GM19023 (cell line): ENCODE results near the gene NHS.

Source experiments
- ATAC-seq: cut with Tn5 transposase; IDR thresholded peaks from one replicate; pipeline ENCODE4 v1.9.1; 2021; ENCODE audit warnings: mild to moderate bottlenecking, moderate library complexity; ENCODE audit not compliant: unreplicated experiment

Gene NHS

DNA sequence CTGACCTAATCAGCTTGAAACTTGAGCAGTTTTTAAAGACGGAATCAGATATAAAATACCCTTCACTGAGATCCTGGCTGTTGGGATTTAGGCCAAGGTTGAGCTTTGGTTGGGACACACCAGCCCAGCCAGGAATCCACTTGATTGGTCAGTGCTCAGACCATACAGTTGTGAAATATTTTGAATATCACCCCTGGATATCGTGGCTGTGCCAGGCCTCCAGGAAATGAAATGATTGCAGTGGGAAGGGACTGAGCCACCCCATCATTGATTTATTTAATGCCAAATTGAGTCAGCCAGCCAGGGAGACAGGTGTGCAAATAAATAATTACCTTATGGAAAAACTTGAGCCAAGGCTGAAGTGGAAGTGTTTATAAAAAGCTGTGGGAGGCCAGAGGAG lies 233.9 kb downstream of the NHS start:
- ATAC-seq, result no peak

DNA sequence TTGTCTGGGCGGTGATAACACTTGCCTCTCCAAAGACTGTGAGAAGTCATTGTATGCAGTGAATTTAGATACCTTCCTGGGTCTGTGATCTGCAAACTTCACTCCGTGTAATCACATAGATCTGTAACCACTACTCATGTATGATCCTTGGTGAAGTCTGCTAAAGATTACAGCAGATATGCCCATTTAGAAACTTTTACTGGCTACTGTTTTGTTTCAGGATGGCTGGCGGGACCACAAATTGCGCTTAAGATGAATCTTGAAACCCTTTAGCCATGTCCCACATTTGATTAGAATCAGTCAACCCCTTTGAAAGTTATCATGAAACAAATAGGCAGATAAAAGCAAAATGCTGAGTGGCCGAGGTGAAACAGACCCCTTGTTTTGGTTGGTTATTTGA lies 235.8 kb downstream of the NHS start:
- ATAC-seq, result no peak

- no peak for ATAC-seq
These were observed 239.1 kb downstream of the NHS start for GRCh38 chrX:17613979-17614588.

DNA sequence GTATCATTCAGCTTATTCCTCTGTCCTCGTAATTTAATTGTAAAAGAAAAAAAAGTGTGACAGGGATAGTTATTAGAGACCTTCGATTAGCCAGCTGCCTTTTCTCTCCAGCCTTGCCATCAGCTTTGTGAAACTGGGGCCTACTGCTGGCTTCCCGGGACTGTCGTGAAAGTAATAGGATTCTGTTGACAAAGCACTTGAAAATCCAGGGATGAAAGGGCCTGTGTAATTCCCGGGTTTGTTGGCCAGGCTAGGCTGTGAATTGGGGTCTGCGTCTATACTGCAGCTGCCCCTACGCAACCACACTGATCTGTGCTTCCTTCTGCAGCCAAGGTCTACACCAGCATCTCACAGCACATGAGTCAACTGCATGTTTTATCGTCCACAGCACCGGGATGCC lies 241.9 kb downstream of the NHS start:
- ATAC-seq, result no peak

DNA sequence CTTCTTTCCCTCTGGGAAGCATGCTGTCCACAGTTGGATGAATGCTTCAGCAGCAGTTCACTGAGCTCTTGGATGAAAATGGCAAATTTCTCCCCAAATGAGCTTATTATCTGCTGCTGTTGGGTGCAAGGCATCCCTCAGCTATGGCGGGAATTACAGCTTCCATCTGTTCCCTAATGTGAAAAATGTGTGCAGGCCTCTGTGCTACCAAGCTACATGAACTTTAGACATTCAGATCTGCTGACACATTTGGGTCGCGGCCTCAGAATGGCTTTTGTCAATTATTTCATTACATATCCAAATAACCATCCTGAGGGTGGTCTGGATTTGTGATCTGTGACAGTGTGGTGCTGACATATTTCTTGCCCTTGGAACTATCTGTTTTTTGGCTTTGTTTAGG lies 242.8 kb downstream of the NHS start:
- ATAC-seq, result no peak

DNA sequence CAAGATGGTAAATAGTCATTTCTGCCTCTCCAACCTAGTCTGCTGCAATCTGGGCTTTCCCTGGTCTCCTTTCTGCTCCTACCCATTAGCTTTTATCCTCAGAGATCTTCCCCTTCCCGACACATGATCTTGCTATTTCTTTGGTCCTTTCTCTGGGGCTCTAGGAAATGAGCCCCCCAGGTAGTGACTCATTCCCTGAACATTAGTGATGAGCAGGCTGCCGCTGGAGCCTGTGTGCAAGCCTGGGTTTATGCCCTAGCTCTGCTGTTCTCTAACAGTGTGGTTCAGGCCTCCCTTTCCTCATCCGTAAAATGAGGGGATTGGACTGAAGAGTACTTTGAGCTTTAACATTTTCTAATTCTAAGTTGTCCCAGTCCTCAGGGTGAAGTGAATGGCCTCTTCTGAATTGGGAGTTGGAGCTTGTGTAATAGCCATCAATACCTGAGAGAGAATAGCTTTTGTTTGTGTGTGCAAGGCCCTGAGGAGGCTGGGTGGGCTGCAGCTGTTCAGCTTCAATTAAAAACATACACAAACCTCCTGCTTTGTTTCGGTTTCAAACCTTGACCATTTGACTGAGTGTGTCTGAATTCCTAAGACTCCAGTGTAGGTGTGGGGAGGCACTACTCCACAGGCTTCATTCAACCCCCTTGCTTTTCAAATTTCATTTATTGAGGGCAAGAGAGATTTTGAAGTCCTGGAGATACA lies 246.7 kb downstream of the NHS start:
- ATAC-seq, result no peak

- ATAC-seq, result no peak
These were observed 247.3 kb downstream of the NHS start for GRCh38 chrX:17622331-17622730.

GRCh38 chrX:17623750-17624149 lies 248.8 kb downstream of the NHS start:
- ATAC-seq, result no peak

- no peak for ATAC-seq
These were observed 252.0 kb downstream of the NHS start for GRCh38 chrX:17627026-17627425.

GRCh38 chrX:17628976-17629375 lies 254.0 kb downstream of the NHS start:
- no peak for ATAC-seq

DNA sequence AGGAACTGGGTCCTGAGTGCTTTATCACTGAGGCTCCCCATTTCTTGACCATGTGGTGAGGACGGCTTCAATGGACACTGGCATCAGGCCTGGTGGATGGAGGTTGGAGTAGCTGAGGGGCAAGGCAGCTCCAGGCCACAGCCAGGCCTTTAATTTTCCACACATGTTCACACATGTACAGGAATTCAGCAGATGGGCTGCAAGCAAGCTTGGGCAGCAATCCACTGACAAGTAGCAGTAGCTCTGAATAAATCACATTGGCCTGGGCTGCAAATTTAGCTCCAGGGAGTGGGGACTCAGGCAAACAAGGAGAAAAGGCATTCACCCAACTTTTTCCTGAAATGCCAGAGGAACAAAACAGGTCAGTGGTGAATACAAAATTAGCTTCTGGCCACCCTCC lies 254.5 kb downstream of the NHS start:
- ATAC-seq, result no peak

DNA sequence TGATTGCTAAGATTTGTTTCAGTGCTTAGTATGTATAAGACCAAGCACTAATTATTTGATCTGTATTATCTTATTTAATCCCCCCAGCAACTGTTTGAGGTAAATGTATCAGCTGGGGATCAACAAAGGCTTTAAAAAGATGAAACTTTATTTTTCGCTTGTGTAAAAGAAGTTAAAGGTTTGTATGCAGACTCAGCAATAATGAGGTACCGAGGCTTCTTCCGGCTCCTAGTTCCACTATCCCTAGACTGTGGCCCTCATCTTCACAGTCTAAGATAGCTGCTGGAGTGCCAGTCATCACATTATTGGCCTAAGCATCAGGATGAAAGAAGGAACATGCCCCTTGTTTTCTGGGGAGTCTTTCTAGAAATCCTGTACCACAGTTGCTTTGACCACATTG lies 256.6 kb downstream of the NHS start:
- ATAC-seq, result no peak

DNA sequence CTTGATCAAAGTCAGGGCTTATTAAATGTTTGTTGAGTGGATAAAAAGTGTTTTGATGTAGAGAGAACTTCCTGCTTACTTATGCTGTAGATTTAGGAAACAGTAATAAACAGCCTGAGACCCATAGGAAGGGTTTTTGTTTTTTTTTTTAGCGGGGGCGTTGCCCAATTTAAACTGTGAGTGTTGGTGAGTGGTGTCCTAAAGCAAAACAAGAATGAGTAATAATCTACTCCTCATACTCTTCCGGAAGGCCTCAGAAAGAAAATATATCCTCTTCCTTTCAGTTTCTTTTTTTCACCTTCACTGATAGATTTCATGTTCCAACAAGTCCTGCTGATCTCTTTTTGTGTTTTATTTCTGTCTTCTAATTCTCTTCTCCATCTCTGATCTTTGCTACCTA lies 257.9 kb downstream of the NHS start:
- ATAC-seq, result peak; percentile 64

GRCh38 chrX:17633546-17633945 lies 258.5 kb downstream of the NHS start:
- ATAC-seq, result no peak

GRCh38 chrX:17634542-17635207 lies 259.7 kb downstream of the NHS start:
- no peak for ATAC-seq

DNA sequence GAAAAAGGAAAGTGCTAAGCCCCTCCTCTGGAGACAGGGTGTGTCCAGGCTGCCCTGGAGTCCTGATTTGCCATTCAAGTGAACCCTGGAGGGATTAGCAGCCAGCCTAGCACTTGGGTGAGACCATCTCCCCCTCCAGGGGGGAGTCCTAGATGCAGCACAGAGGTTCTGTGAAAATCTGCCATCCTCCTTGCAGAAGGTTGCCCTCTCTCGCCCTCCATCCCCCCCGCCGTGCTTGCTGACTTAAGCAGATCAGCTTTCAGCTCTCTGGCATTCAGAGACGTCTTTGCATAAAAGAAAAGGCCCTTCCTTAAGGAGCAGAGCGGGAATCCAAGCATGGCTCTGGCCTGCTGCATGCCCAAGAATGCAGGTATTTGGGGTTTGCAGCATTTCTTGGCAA lies 260.2 kb downstream of the NHS start:
- ATAC-seq, result no peak

- no peak for ATAC-seq
These were observed 262.2 kb downstream of the NHS start for GRCh38 chrX:17637235-17637634.

DNA sequence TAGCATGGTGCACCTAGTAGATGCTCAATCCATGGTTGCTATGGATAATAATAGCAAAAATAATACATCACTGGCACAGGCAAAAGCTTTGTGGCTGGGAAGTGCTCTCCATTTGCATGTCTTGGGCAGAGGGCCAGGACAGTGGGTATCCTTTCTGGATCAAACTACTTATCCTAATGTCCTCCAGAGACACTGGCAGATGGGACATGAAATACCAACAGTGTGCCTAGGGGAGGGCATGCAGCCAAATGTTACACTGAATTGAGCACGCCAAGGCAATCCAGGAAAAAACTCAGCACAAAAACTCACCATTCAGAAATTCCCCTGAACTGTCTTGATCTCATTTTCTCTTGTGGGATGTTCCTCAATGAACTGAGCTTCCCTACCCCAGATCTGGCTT lies 263.7 kb downstream of the NHS start:
- ATAC-seq, result no peak

- ATAC-seq, result no peak
These were observed 267.9 kb downstream of the NHS start for GRCh38 chrX:17642891-17643290.

GRCh38 chrX:17643528-17643927 lies 268.5 kb downstream of the NHS start:
- no peak for ATAC-seq

DNA sequence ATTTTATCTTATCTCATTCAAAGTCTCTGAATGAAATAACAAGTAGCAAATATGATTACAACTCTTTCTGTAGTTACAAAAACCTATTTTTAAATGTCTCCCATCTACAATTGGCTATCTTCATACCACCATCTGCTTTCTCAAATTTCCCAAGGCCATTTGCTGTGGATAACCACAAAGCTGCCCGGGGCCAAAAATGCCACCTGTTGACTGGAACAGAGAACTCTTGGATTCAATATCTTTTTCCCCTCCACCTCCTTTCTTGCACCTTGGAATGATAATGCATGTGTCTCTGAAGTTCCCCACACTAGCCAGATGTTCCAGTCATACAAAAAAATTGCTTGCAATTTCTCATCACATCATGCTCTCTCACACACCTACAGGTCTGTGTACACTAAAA lies 269.0 kb downstream of the NHS start:
- no peak for ATAC-seq

DNA sequence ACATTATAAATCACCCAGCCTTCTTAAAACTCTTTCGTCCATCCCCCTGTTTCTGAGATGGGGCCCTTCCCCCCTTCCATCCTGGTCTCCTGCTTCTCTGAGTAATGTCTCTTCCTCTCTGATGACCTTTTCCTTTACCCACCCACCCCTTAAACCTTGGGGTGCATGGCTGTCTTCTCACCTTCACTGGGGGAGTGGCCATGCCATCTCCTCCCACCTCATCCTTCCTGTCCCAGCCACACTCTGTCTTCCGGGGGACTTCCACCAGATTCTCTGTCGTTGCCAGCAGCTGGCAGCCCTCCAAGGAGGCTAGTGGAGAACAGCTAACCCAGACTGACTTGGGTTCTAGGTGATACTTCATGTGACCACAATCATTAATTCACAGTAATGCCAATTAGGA lies 279.1 kb downstream of the NHS start:
- no peak for ATAC-seq
